Measurements from ENCODE around the gene ACACB.

The ACACB gene

DNA sequence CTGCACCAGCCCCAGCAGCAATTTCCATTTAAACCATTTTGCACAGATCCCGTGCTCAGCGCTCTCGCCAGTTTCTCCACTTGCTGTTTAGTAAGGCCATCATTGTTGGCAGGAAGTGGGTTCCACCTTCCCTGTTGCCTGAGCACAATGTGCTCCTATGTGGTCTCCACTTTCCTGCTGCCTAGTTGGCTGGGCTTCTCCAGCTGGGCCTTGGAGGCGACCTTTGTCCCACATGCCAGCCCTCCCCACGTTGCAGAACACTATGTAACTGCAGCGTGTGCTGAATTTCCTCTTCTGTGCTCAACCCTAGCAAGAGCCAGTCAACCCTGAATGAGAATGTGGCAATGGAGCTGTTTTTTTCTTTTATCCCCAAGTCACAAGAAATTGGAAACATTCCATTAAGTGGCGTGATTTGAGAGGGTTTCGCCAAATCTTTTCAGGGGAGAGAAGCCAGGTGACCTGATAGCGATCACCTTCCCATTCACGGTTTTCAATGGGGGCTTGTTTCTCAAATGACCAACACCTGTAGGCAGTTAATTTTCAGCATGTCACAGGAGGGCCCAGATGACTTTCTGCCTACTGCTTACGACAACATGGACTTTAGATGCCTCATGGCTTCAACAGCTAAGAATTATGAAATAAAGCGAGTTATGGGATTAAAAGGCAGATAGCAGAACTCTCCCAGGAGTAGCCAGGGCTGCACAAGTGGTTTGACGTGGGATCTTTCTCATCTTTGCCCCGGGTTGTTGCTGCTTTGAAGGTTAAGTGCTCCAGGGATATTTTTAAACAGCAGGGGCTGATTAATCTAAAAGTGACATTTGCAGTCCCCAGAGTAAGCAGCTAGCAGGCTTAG lies at the start of gene ACACB:
TSS of gene ACACB (plus strand) at position 830 of the 853 bp plus-strand sequence. CDS start 22,819 bp downstream, outside the sequence.
- DNase-seq: no peak

DNA sequence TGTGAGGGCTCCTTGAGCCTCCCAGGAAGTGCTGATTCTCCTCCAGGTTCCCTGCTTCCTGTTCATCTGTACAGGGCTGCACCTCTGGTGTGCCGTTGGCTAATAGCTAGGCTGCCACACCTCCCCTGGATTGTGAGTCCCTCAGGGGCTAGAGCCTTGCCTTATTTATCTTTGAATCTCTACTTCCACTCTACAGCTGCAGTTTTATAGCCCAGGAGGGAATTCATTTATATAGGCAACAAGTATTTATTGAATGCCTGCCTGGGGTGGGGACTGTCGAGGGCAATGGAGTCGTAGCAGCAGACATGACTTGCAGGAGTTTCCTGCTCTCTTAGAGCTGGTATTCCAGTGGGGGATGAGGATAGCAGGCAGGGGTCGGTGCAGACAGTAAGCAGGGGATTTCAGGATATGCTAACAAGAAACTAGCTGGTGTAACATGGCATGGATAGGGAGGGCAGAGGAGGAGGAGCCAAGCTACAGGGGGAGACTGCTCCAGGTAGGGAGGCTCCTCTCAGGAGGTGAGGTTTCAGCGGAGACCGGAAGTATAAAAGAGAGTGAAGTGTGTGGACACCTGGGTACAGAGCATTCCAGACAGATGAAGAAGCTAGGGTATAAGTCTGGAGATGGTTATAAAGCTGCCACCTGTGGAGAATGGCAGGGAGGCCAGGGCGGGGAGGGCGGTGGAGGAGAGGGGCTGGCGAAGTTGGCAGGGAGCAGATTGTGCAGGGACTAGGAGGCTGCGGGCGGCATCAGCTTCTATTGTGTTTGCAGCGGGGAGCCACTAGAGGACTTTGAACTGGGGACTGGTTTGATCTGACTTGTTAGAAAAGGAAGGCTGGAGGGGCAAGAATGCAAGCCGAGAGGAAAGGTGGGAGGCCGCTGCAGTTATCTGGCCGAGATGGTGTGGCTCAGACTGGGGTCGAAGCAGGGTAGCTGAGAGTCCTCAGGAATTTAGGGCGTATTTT lies 46.8 kb upstream of the ACACB start:
- DNase-seq: no peak

DNA sequence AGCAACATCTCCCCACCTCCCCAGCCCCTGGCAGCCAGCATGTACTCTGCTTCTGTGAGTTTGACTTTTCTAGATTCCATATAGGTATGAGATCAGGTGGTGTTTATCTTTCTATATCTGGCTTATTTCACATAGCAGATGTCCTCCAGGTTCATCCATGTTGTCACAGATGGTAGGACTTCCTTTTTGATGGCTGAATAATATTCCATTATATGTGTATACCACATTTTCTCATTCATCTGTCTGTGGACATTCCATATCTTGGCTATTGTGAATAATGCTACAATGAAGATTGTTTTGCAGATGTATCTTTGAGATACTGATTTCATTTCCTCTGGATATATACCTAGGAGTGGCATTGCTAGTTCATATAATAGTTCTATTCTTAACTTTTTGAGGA lies 41.5 kb upstream of the ACACB start:
- DNase-seq: no peak

DNA sequence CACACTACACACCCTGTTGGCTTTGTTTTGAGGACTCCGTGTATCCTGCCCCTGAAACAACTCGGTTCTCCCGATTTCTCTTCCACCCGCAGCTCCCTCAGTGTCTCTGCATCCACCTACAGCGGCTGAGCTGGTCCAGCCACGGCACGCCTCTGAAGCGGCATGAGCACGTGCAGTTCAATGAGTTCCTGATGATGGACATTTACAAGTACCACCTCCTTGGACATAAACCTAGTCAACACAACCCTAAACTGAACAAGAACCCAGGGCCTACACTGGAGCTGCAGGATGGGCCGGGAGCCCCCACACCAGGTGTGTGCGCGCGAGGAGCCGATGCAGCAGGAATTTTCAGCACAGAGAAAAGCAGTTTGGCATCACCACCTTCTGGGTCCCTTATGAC lies 33.6 kb upstream of the ACACB start:
- DNase-seq: no peak

DNA sequence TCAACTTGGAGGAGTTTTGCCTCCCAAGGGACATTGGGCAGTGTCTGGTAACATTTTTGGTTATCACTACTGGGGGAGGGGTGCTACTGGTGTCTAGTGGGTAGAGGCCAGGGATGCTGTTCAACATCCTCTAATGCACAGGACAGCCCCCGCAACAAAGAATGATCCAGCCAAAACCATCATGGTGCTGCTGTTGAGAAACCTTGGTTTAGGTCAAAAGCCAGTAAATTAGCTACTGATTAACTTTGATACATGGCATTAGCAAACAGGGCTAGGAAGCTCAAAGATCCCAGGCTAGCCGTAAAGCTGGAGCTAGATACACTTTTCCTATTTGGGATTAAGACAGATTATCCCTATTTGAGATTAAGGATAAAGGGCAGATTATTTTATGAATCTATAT lies 32.0 kb upstream of the ACACB start:
- no peak for DNase-seq

DNA sequence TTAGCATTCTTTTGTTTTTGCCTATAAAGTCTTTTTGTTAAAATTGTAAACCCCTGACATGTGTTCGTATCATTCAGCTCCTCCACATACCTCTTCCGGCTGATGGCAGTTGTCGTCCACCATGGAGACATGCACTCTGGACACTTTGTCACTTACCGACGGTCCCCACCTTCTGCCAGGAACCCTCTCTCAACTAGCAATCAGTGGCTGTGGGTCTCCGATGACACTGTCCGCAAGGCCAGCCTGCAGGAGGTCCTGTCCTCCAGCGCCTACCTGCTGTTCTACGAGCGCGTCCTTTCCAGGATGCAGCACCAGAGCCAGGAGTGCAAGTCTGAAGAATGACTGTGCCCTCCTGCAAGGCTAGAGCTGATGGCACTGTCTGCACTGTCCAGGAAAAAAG lies 30.8 kb upstream of the ACACB start:
- no peak for DNase-seq

DNA sequence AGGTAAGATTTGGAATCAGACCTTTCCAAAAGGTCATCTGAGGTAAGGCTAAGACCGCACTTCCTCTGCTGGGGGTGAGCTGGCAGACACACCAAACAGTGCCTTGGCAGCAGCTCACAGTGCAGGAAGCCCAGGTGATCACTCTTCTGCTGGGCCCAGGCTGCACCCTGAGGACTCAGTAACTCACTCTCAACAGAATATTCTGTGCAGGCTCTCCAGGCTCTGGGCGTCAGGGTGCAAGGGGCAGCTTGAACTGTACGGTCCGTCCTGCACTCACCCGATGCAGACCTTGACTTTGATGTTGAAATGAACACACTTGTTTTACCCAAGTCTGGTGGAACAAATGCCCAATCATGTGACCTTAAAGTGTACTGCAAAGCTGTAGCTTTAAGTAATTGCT lies 29.1 kb upstream of the ACACB start:
- no peak for DNase-seq

DNA sequence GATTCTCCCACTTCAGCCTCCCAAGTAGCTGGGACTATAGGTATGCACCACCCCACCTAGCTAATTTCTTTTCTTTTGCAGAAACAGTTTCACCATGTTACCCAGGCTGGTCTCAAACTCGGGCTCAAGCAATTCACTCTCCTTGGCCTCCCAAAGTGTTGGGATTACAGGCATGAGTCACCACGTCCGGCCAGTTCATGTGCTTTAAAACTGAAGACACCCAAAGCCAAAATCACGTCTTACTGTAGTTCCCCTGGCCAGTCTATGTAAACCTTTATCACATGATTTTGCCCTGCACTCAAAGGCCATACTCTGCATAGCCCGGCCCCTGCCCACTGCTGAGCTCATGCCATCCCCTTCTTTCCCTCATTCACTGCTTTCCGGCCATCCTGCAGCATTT lies 27.6 kb upstream of the ACACB start:
- no peak for DNase-seq

DNA sequence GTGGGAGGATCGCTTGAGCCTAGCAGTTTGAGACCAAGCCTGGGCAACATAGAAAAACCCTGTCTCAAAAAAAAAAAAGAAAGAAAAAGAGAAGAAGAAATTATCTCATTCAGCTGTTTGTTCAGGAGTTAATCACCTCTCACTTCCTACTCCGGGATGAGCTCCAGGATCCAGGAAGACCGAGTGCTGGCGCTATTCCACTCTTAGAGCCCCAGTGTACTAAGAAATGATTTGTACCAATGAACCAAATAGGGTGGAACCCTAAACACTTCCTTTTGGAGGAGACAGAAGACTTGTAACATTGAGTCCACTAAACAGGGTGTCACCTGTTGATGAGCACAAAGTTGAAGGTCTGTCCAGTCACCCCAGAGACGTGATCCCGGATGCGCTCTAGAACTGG lies 26.7 kb upstream of the ACACB start:
- no peak for DNase-seq

DNA sequence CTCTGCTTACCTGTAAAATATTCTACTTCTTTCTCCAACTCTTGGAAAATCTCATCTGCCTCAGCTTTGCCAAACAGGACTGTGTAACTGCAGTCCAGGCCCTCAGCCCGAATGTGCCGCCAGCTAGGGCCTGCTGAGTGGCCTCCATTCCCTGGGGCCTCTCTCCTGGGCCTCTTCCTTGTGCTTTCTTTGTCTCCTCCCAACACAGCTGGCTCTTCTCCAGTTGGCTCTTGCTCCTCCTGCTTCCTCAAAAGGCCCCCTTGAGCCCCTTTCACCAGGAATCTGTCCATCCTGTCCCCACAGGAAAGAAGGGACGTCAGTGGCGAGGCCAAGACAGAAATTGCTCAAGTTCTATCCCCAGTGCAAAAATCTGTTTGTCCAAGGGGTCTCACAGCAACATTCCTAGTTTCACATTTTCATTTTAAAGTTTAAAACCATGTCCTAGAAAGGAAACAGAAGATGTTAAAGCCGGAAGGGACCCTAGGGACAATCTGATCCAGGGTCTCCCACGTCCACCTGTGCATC lies 23.8 kb upstream of the ACACB start:
- no peak for DNase-seq

DNA sequence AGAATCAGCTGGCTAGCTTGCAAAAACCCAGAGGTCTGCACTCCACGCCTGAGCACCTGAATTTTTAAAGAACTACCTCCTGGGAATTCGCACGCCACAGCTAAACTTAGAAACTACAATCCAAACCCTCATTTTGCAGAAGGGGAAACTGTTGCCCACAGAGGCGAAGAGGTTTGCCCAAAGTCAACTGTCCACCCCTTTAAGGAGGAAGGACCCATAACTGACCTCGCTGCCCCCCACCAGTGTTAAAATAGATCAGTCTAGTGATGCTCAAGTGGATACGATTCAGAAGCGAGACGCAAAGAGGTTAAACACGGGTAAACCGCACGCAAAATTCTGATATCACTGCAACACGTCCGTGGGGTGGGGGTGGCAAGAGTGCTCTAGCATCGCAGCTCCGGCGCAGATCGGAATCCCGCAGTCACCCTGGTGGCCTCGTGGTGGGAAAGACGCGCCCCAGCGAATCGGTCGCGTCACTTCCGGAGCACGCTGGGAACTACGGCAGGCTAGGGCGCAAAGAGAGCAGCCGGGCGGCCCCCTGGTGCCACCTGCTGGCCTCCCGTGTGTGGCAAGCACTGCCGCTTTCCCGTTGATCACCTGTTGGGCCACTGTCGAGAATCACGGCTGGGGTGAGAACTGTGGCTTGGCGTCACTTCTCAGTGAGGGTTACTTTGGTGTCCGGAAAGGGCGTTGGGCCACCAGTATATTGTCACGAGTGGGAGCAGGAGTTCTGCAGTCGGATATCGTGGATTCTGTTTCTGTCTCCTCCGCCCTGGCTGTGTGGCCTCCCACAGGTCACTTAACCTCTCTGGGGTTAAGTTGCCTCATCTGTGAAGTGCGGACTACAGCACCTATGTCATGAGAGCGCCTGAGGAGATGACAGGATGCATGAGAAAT lies 23.1 kb upstream of the ACACB start, which contains the start of gene ALKBH2:
TSS of gene ALKBH2 (minus strand) at position 451 of the 897 bp plus-strand sequence. CDS start 686 bp downstream, outside the sequence.
- DNase-seq: peak; percentile 95

DNA sequence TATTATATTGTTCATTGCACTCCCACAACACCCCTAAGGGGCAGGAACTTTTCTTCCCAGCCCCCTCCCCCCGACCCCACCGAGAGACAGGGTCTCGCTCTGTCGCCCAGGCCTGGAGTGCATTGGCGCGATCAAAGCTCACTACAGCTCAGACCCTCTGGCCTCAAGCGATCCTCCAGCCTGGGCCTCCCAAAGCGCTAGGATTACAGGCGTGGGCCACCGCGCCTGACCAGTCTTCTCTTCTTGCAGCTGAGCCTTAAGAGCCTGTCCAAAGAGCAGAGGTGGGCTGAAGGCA lies 19.3 kb upstream of the ACACB start:
- no peak for DNase-seq

DNA sequence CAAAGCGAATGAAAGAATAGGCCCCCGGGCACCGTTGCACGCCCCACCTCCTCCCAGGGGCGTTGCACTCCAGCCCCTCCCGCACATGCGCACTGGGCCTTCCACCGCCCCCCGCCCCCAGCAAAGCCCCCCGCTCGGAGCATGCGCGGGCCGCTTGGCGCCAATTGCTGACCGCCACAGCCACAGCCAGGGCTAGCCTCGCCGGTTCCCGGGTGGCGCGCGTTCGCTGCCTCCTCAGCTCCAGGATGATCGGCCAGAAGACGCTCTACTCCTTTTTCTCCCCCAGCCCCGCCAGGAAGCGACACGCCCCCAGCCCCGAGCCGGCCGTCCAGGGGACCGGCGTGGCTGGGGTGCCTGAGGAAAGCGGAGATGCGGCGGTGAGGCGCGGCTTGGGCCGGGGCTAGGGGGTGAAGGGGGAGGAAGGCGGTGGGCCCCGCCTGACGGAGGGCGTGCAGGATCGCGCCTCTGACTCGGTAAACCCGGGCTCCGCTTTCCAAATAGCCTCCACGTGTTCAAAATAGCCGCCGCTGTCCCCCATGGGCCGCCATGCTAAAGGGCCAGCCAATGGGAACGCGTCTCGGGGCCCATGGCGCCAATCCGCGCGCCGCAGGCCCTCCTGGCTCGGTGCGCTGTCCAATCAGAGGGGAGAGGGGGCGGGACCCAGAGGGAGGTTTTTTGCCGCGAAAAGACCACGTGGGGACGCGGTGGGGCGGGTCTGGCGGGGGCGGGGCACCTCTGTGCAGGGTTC lies 18.8 kb upstream of the ACACB start, which contains the start of gene UNG:
TSS of gene UNG (plus strand) at position 163 of the 748 bp plus-strand sequence. CDS start at position 246, 83 bp downstream.
- DNase-seq: peak; percentile 98

DNA sequence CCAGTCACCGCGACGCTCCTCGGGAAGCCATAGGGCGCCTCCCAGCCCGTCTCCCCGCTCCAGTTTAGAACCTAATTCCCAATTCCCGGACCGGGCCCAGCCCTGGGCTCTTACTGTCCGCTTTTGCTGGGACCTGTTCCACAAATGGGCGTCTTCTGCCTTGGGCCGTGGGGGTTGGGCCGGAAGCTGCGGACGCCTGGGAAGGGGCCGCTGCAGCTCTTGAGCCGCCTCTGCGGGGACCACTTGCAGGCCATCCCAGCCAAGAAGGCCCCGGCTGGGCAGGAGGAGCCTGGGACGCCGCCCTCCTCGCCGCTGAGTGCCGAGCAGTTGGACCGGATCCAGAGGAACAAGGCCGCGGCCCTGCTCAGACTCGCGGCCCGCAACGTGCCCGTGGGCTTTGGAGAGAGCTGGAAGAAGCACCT lies 18.2 kb upstream of the ACACB start:
- no peak for DNase-seq

DNA sequence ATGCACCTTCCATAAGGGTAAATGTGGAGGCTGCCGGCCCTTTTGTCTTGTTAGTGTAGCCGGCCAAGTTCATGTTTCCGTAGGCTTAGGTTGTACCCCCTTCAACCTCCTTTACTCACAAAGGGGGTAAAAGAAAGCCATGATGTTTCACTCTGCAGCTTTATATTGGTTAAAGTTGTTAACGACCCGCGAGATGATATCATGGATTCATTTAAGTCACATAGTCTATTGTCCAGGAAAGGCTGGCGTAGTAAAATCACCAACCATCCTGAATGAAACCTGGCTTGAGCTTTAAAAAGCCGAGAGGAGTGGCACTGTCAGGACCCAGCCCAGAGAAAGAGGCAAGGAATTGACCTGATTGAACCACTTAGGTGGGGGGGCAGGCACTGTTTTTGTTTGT lies 17.7 kb upstream of the ACACB start:
- DNase-seq: no peak

DNA sequence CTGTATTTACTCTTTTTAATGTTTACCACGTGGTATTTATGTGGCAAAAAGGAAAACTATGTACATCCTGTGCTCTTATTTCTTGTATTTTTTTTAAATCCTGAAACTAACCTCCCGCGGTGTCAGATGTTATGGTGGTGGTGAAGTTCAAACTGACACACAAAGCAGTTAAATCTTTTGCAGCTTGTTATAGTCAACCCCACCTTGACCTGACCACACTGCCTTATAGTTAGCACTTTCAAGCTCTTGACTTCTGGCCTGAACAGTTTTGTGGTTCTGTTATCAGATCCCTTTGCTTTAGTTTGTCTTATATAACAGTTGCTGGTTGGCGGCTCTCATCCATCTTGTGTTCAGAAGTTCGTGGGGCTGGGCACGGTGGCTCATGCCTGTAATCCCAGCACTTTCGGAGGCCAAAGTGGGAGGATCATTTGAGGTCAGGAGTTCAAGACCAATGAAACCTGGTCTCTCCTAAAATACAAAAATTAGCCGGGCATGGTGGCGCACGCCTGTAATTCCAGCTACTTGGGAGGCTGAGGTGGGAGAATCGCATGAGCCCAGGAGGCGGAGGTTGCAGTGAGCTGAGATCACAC lies 16.9 kb upstream of the ACACB start:
- DNase-seq: no peak

DNA sequence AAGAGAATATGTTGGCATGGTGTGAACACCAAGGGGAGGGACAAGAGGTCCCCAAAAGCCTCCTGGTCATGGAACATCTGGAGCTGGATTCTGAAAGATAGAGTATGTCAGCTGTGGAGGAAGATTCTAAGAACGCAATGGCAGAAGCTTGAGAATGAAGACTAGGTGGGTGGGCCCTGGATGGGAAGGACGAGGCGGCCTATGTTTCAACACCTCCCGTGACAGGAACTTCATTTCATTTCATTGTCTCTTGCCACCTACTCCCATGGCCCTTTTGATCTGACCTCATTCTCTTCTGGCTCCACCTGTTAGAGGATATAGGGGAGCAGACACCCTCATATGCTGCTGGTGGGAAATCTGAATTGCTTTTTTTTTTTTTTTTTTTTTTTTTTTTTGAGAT lies 15.6 kb upstream of the ACACB start:
- no peak for DNase-seq

DNA sequence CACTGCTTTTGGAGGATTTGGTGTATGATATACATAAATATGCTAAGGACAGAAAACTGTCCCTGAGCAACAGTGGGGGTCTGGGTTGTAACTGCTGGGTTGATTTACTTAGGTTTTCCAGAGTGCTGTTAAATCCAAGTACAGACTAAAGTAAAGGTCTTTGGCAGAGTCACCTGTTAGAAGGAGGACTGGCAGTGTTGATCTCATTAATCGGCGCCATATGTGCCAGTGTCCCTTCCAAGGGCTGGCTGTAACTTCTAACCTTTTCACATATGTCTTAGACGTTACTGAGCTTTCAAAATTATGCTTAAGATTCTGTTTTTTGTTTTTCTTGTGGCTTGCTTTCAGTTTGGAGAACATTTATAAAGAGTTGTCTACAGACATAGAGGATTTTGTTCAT lies 13.9 kb upstream of the ACACB start:
- no peak for DNase-seq

DNA sequence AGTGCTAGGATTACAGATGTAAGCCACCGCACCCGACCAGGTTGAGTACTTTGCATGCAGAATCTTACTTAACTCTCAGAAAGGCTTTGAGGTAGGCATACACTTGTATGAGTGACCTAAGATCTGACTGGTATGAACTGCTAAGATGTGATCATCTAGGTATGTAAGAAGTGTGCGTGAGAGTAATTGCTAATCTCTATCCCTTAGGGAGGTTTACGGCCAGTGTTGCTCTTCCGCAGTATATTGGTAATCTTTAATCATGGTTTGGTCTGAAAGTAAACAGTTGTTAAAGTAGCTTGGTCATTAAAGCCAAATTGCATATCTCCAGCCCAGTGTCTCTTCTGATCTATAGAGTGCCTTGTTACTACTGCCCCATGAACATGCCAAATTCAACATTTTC lies 11.2 kb upstream of the ACACB start:
- DNase-seq: no peak

DNA sequence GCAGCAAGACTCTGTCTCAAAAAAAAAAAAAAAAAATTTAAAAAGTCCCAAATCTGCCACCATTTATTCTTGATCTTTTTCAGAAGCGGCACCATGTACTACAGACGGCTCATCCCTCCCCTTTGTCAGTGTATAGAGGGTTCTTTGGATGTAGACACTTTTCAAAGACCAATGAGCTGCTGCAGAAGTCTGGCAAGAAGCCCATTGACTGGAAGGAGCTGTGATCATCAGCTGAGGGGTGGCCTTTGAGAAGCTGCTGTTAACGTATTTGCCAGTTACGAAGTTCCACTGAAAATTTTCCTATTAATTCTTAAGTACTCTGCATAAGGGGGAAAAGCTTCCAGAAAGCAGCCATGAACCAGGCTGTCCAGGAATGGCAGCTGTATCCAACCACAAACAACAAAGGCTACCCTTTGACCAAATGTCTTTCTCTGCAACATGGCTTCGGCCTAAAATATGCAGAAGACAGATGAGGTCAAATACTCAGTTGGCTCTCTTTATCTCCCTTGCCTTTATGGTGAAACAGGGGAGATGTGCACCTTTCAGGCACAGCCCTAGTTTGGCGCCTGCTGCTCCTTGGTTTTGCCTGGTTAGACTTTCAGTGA lies 6.5 kb upstream of the ACACB start:
- no peak for DNase-seq

DNA sequence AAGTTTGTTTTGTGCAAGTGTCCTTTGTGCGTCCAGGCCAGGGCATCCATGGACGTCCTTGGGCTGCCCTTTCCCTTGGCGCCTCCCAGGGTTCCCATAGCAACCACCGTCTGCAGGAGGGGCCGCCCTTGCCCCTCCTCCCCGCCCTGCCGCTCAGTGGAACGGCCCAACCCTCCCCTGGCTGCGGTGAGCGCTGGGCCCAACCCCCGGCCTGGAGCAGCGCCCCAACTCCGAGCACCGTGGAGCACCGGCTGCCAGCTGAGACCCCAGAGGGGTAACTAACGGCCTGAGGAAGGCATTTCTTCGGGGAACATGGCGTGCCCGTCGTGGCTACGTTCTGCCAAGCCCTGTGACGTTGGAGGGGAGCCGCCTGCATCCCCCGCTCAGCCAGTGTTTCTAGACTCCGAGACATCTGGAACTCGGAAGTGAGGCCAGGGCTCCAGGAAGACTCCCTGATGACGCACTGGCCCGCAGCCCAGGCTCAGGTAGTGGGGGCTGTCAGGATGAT lies 5.3 kb upstream of the ACACB start:
- DNase-seq: peak; percentile 77

All from activated CD8-positive, alpha-beta memory T cell treated with anti-CD3 and anti-CD28 coated beads for 24 hours (primary cell).